ENCODE results near the gene DDAH1.

Gene DDAH1

GRCh38 chr1:85323770-85324169, 141.2 kb downstream of the DDAH1 start:
- DNase-seq, result no peak

DNA sequence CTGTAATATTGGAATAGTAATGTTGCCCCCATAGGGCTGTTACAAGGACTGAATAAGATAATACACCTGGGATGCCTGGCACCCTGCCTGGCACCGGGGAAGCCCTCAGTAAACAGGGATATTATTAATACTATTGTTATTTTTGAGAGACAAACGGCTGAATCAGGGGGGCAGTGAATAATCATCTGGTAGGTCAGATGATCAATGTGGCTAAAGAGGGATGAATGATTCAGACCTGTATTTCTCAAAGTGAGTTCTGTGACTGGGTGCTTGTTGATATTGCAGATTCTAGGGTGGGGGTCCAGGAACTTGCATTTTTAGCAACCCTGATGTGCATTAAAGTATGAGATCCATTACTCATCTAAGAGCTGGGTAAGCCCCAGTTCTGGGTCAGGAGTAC, 142.3 kb downstream of the DDAH1 start:
- DNase-seq, result no peak

GRCh38 chr1:85321237-85321964, 143.6 kb downstream of the DDAH1 start:
- DNase-seq, result no peak

- no peak for DNase-seq
Observed at GRCh38 chr1:85320371-85321131, 144.4 kb downstream of the DDAH1 start.

- no peak for DNase-seq
Observed at GRCh38 chr1:85319931-85320330, 145.0 kb downstream of the DDAH1 start.

GRCh38 chr1:85319491-85319890, 145.5 kb downstream of the DDAH1 start:
- no peak for DNase-seq

GRCh38 chr1:85318217-85318616, 146.7 kb downstream of the DDAH1 start:
- no peak for DNase-seq

GRCh38 chr1:85317560-85317959, 147.4 kb downstream of the DDAH1 start:
- DNase-seq, result no peak

GRCh38 chr1:85316321-85316720, 148.6 kb downstream of the DDAH1 start:
- DNase-seq, result no peak

- DNase-seq, result no peak
Observed at GRCh38 chr1:85315789-85316188, 149.2 kb downstream of the DDAH1 start.

- no peak for DNase-seq
Observed at GRCh38 chr1:85314726-85315125, 150.2 kb downstream of the DDAH1 start.

GRCh38 chr1:85313888-85314696, 150.9 kb downstream of the DDAH1 start:
- no peak for DNase-seq

GRCh38 chr1:85311818-85312217, 153.1 kb downstream of the DDAH1 start:
- DNase-seq, result no peak

- DNase-seq, result no peak
Observed at GRCh38 chr1:85308833-85309350, 156.1 kb downstream of the DDAH1 start.

DNA sequence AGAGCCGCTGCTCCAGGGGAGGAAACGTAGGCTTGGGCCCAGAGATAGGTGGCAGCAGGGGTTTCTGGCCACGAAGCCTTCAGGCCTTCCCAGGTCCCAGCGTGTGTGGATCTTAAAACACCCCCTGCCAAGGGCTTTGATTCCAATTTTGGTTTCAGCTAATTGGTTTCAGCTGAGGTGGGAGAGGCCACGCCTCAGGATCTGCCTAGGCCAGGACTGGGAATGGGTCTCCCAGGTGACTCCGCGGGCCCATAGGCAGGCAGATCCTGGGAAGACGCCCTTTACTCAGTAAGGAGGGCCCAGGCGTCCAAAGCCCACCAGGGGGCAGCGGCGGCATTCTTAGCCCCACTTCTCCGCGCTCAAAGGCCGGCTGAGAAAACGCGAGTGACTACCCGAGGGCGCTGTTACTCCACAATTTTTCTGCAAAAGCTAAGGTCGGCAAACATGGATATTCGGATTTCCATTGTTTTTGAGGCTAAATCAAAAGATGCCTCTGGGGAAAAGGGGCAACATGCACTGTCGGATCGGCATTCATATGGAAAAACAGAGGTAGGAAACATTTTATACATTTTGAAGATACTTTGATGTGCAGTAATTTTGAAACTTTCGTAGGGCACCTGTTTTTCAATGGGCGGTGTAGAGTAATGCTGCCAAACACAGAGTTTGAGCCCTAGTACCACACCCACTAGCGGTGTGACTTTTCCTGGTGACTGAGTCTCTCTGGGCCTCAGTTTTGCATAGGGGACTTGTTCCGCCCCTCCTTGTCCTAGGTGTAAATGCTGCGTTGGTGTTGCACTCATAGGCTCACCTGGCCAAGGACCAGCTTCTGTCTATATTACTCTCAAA, 156.7 kb downstream of the DDAH1 start:
- peak in 1 of 2 experiments; percentile 41 for DNase-seq

DNA sequence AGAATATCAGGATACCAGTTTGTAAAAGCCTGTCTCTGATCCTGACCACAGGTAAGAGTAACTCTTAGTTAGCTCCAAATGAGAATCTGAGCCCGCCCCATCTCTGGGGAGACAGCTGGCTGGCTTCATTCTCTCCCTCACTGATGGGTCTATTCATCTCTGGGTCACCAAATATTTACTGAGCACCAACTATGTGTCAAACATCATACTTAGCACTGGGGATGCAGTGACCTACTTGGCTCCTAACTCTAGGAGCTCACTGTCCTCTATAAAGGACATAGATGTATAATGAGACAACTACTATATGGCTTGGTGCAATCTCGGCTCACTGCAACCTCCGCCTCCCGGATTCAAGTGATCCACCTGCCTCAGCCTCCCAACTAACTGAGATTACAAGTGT, 158.7 kb downstream of the DDAH1 start:
- no peak for DNase-seq

DNA sequence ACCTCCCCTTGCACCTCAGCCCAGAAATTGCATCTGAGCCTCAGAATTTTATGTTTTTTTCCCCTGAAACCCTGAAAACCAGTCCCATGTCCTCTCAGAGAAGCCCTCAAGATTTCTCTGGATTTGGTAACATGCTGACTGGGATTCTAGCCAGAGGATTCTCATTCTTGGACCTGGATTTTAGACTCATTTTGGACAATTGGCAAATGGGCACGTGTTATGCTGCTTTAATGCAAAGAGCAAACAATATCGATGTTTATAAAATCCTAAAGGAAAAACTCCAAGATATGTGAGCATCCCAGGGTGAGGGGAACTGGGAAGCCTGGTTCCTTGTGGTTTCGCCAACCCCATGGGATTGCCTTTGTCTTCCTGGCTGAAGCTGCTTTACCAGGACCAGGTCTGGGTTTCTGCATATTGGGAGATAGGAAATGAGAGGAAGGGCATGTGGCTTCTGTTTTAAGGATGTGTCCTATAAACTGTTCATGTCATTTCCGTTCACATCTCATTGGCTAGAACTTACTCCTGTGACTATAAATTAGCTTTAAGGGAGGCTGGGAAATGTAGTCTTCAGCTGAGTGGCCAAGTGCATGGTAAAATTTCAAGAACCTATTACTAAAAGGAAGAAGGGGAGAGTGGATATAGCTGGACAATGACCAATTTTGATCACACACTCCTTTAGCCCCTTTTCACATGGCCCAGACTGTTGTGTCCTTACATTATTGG, 161.4 kb downstream of the DDAH1 start:
- DNase-seq, result no peak

DNA sequence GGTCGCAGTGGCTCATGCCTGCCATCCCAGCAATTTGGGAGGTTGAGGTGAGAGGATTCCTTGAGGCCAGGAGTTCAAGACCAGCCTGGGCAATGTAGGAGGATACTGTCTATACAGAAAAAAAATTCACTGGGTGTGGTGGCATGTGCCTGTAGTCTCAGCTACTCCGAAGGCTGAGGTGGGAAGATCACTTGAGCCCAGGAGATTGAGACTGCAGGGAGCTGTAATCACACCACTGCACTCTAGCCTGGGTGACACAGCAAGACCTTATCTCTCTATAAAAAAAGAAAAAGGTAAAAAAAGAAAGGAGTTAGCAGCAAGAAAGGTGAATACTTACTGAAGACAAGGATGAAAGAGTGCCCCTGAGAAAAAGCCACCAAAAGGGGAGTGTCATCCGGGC, 164.8 kb downstream of the DDAH1 start:
- no peak for DNase-seq

GRCh38 chr1:85297855-85298629, 166.9 kb downstream of the DDAH1 start:
- DNase-seq, result no peak

DNA sequence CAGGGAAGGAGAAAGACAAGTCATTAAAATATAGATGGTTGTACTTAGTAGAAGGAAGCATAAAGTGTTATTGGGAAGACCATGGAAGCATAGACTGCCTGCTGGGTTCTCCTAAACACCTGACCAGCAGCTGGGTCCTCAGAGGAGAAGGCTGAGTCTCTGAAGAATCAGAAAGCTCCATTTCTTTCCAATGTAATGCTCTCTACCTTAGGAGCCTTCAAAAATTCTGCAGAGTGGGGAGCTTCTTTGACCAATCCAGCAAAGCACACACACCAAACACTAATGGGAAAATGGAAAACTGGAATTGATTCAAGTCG, 167.5 kb downstream of the DDAH1 start:
- DNase-seq, result no peak

GRCh38 chr1:85296980-85297379, 168.0 kb downstream of the DDAH1 start:
- no peak for DNase-seq

All from cerebellar nuclear complex (tissue), 1 donor.